Measurements from ENCODE around the gene ATP10A.
"Not testable (repeated sequence)": the region's sequence is repeated elsewhere in the genome, so short reads cannot be mapped to it uniquely, and the experiment has no call there.

Gene ATP10A

GRCh38 chr15:25883463-25884259, 20.5 kb upstream of the ATP10A start:
- DNase-seq: no peak

GRCh38 chr15:25882466-25882865, 19.3 kb upstream of the ATP10A start:
- DNase-seq: no peak

DNA sequence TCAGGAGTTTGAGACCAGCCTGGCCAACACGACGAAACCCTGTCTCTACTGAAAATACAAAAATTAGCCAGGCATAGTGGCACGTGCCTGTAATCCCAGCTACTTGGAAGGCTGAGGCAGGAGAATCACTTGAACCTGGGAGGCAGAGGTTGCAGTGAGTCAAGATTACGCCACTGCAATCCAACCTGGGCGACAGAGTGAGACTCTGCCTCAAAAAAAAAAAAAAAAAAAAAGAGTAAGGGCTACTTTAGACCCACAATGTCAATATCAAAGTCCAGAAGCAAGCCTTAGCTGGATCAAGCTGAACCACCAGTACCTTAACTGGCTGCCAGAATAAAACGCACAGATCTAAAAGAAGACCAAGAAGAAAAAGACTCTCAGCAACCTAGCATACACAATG, 17.8 kb upstream of the ATP10A start:
- DNase-seq: not testable (repeated sequence)

- DNase-seq: no peak
Observed at GRCh38 chr15:25880411-25880810, 17.3 kb upstream of the ATP10A start.

- no peak for DNase-seq
Observed at GRCh38 chr15:25879438-25879837, 16.3 kb upstream of the ATP10A start.

- DNase-seq: no peak
Observed at GRCh38 chr15:25877681-25878080, 14.6 kb upstream of the ATP10A start.

- no peak for DNase-seq
Observed at GRCh38 chr15:25876231-25877140, 13.4 kb upstream of the ATP10A start.

- DNase-seq: no peak
Observed at GRCh38 chr15:25875566-25875965, 12.4 kb upstream of the ATP10A start.

GRCh38 chr15:25874379-25874778, 11.3 kb upstream of the ATP10A start:
- DNase-seq: no peak

- no peak for DNase-seq
Observed at GRCh38 chr15:25871403-25871802, 8.3 kb upstream of the ATP10A start.

- no peak for DNase-seq
Observed at GRCh38 chr15:25870938-25871337, 7.8 kb upstream of the ATP10A start.

- DNase-seq: no peak
Observed at GRCh38 chr15:25869701-25870100, 6.6 kb upstream of the ATP10A start.

DNA sequence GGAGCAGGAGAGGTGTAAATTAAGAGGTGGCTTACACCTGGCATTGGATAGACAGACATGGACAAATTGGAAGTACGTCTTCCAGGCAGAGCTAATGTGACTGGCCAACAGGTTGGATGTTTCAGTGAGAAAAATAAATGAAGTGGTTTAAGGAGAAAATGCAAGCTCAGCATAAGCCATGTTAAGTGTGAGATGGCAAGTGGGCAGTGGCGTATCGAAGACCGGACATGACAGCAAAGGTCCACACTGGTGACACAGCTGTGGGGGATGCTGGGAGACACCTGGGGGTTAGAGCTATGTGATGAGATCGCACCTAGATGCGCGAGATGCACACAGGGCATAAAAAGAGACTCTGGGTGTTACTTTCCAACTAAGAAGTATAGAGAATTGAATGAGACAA, 3.7 kb upstream of the ATP10A start:
- DNase-seq: no peak

DNA sequence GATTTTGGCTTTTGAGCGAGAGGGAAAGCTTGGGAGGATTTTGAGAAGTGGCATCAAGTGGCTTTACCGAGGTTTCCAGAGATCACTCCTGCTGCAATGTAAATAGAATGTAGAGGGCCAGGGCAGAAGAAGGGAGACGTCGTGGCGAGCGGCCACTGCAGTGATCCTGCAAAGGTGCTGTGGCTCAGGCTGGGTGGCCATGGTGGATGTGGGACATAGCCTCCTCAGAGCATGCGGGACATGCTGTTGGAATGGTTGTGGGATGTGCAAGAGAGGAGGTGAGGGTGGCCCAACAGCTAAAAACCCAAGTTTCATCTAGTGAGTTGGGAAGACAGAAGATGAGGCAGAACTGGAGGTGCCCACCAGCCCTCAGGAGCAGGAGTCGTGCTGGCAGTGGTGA, 3.1 kb upstream of the ATP10A start:
- DNase-seq: no peak

GRCh38 chr15:25864966-25865365, 1.8 kb upstream of the ATP10A start:
- no peak for DNase-seq

- DNase-seq: no peak
Observed at GRCh38 chr15:25863968-25864580, 947 bp upstream of the ATP10A start.

DNA sequence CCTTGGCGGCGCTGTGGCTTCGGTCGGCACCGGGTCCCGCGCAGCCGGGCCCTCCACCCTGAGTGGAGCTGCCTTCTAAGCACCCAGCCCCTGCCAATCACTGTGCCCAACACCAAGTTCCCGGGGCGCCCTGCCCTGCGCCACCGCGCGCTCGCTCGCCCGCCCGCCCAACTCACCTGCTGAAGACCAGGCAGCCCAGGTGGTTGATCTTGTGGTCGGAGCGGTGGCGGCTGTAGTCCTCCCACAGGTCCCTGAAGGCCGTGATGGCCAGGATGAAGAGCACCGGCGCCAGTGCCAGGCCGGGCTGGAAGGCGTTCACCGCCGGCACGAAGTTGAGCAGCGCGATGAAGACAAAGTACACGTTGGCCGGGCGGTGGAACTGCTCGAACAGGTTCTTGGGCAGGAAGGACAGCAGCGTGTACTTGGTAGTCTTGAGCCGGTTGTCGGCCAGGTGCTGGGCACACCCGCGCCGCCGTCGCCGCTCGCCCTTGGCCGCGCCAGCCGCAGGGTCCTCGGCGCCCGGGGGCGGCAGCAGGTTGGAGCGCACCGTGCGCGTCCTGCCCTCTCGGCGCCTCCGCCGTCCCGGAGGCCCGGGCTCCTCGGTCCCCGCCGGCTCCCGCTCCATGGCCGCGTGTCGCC, 536 bp downstream of the ATP10A start:
- no peak for DNase-seq

GRCh38 chr15:25862071-25862471, 1.1 kb downstream of the ATP10A start:
- no peak for DNase-seq

- no peak for DNase-seq
Observed at GRCh38 chr15:25860885-25861866, 2.0 kb downstream of the ATP10A start.

GRCh38 chr15:25859838-25860645, 3.1 kb downstream of the ATP10A start:
- no peak for DNase-seq
